Adipocyte (in vitro differentiated cells): Measurements from ENCODE around the gene RNASE13.

Experiments
- DNase-seq: peaks from one replicate; pipeline ENCODE4 v3.0.0-alpha.2; 2015; ENCODE audit warnings: low read depth
- H3K27me3 ChIP-seq: replicated peaks from 2 replicates; pipeline ENCODE4 v1.7.0; 2013; ENCODE audit warnings: mild to moderate bottlenecking, low read length, moderate library complexity; ENCODE audit not compliant: control insufficient read depth, insufficient read depth
- H3K36me3 ChIP-seq: 2 replicates; pipeline ENCODE4 v1.7.0; 2013; ENCODE audit warnings: low read length, mild to moderate bottlenecking, moderate library complexity; ENCODE audit not compliant: control insufficient read depth, insufficient read depth, severe bottlenecking
- H3K4me1 ChIP-seq: 2 replicates; pipeline ENCODE4 v1.7.0; 2013; ENCODE audit warnings: mild to moderate bottlenecking, low read length, moderate library complexity; ENCODE audit not compliant: control insufficient read depth, insufficient read depth
- H3K4me3 ChIP-seq: 2 replicates; pipeline ENCODE4 v1.7.0; 2013; ENCODE audit warnings: mild to moderate bottlenecking, low read length, moderate library complexity
- H3K9ac ChIP-seq: 2 replicates; pipeline ENCODE4 v1.7.0; 2013; ENCODE audit warnings: mild to moderate bottlenecking, low read length, moderate library complexity
- H3K9me3 ChIP-seq: 2 replicates; pipeline ENCODE4 v1.7.0; 2013; ENCODE audit warnings: mild to moderate bottlenecking, low read length, moderate library complexity; ENCODE audit not compliant: control insufficient read depth

RNASE13 gene

DNA sequence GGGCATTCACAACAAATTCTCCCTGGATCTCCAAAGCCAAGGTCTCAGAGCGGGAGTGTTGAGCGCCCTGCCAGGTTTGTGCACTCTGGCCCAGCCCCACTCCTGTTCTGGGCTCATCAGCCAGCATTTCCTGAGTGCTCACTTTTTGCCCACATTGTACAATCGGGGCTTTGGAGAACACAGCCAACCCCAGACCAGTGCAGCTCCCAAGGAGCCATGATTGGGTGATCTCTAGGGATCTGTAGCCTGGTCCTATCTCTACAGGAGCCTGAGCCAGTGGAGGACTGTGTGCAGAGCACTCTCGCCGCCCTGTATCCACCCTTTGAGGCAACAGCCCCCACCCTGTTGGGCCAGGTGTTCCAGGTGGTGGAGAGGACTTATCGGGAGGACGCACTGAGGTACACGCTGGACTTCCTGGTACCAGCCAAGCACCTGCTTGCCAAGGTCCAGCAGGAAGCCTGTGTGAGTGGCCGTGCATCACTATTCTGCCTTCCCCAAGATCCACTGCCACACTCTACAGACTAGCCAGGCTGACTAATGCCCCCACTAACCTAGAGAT is 38.3 kb upstream of the RNASE13 start:
- H3K4me3 ChIP-seq: peak overlapping the region; percentile 21
- H3K9me3 ChIP-seq: no peaks in the 10 kb centered on the region
- H3K36me3 ChIP-seq: peaks cover 52% of the 10 kb centered on the region
- peak overlapping the region; percentile 41 for H3K9ac ChIP-seq
- H3K27me3 ChIP-seq: no peaks in the 10 kb centered on the region
- H3K4me1 ChIP-seq: peaks cover 32% of the 10 kb centered on the region
- DNase-seq: no peak

DNA sequence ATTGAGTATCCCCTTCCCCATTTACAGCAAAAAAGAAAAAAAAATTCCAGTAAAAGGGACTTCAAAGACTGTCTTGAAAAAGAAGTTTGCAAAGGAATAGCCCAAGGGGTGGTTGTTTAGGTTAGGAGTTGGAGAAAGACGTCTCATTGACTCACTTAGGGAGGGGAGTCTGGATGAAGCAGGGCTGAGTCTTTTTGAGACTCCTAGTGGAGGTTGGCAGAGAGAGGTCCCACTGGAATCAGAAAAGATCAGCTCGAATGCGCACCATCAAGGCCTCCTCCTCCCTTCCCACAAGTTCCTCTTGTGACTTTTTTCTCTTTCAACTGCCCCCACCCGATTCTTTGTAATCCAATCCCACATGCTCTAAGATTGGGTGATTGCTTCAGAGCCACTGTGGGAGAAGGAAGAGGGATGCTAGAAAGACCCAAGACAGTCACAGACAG is 37.4 kb upstream of the RNASE13 start:
- peak; percentile 88 for DNase-seq
- H3K4me3 ChIP-seq: peak overlapping the region; percentile 87
- H3K9ac ChIP-seq: peak overlapping the region; percentile 98
- H3K9me3 ChIP-seq: no peaks in the 10 kb centered on the region
- no peaks in the 10 kb centered on the region for H3K27me3 ChIP-seq
- H3K36me3 ChIP-seq: peaks cover 44% of the 10 kb centered on the region
- peaks cover 32% of the 10 kb centered on the region for H3K4me1 ChIP-seq

DNA sequence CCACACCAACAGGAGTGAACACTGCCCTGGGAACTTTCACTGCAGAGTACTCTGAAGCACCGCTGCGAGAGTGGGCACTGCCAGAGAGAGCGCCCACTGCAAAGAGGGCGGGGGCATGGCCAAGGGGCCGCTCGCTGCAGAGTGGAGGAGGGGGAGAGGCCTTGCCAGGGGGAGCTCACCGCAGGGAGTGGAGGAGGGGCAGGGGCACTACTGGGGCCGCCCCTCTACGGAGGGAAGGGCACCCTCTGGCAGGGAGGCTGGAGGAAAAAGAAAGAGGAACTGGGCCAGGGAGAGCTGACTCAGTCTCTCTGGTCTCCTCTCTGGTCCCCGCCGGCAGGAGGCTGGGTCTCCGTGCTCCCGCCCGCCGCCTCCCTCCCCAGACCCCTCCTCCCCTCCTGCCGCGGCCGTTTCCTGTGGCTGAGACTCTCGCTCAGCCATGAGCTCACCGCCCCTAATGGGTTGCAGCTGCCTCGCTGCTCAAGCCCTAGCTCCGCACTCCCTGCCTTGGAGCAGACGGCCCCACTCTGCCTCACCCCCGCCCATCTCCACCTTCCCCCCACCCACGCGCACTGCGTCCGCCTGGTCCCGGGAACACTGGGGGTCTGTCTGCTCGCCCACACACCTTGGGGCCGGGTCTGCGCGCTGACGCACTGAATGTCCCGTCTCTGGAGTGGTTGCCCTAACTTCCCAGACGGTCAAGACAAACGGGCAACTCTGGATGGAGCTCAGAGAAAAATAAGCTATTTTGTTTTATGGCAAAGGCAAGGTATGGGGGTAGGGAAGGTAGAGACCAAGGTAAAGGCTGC is 36.8 kb upstream of the RNASE13 start:
- H3K4me1 ChIP-seq: peaks cover 32% of the 10 kb centered on the region
- DNase-seq: peak; percentile 98
- peak overlapping the region; percentile 98 for H3K9ac ChIP-seq

DNA sequence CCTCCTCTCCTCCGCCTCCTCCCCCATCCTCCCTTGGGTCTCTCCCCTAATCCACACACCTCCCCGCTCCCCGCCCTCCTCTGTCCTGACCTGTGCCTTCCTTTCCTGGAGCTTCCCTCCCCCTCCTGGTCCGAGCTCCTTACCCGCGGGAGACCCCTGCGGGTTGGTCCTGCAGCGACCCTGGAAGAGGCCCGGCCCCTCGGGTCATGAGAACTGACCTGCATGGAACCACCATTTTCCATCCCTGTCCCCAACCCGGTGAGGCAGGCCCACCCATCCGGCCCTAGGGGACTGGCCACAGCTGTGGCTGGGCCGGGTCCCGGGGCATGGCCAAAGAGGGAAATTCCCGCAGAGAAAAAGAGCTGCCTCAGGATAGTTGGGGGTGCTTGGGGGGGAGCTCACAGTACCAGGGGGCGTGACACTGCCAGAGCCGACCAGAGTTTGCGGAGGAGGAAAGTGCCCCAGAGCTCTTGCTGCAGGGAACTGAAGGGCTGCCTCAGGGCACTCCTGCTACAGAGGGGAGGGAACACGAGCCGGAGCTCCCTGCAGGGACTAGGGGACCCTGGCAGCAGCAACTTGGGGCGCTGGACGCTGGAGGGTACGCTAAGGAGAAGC is 36.1 kb upstream of the RNASE13 start:
- peaks cover 31% of the 10 kb centered on the region for H3K36me3 ChIP-seq
- H3K9ac ChIP-seq: peak overlapping the region; percentile 98
- no peaks in the 10 kb centered on the region for H3K27me3 ChIP-seq
- peak; percentile 67 for DNase-seq
- peak overlapping the region; percentile 87 for H3K4me3 ChIP-seq
- H3K9me3 ChIP-seq: no peaks in the 10 kb centered on the region
- peaks cover 32% of the 10 kb centered on the region for H3K4me1 ChIP-seq

More for the DNA sequence above, 36.8 kb upstream of the RNASE13 start:
- Histone ChIP-seq H3K27me3 (no peaks in the 10 kb centered on the region), H3K36me3 (peaks cover 38% of the 10 kb centered on the region), H3K4me3 (peak overlapping the region; percentile 87), H3K9me3 (no peaks in the 10 kb centered on the region)

DNA sequence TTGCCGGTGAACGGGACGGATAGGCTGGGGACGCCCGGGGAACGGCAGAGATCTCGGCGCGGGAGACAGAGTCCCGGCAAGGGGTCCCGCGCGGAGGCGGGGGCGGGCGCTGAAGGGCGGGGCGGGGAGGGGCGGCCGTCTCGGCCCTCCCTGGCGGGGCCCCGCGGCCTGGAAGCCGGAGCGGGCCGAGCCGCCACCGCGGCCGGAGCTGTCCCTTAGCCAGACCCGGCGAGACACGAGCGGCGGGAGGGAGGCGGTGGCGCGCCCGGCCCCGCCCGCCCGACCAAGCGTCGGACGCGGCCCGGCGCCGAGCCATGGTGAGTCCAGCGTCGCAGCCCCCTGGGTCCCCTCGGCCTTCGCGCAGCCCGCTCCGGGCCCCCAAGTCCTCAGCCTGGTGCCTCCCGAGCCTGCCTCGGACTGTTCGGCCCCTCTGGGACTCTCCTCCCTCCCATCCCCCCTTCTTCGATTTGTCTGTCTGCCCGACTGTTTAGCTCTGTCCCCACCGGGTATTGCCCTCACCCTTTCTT is 35.5 kb upstream of the RNASE13 start, which contains the start of gene ARHGEF40:
Gene ARHGEF40, plus strand, starts transcription at position 222 of the 527 bp plus-strand sequence. Its CDS starts 93 bp downstream, at position 315.
- peaks cover 34% of the 10 kb centered on the region for H3K4me1 ChIP-seq
- DNase-seq: peak; percentile 85
- H3K36me3 ChIP-seq: peaks cover 25% of the 10 kb centered on the region
- H3K9ac ChIP-seq: peak within 1 kb of the TSS; percentile 98
- H3K9me3 ChIP-seq: no peaks in the 10 kb centered on the region
- H3K4me3 ChIP-seq: peak within 1 kb of the TSS; percentile 87
- H3K27me3 ChIP-seq: no peaks in the 10 kb centered on the region

DNA sequence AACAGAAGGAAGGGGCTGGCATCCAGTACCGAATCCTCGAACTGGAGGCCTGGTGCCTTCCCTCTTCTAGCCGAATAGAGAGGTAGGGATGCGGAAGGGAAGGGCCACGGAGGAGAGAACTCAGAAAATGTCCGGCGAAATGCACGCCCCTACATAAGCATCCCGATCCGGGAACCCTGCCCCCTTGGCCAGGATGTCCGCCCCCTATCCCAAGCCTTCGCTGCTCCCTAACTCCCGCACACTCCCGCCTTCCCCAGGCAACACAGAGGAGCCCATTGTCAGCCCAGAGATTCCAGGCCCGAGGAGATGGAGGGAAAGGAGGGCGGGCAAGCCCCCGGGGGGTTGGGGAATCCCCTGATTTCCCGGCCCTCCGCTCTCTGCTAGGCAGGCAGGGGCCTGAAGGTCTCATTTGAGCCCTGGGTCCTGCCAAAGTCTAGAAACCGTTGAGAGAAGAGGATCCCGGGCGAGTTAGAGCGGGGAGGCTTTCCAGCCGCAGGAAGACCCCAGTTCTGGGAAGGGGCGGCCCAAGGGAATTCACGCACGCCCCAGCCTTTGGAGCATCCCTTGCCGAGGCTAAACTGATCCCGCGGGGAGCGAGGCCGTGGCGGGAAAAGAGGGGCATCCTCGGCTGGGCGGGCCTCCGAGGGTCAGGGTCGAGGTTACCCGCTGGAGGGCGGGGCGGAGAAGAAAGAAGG is 34.9 kb upstream of the RNASE13 start:
- peaks cover 19% of the 10 kb centered on the region for H3K36me3 ChIP-seq
- H3K4me1 ChIP-seq: peaks cover 38% of the 10 kb centered on the region
- H3K27me3 ChIP-seq: no peaks in the 10 kb centered on the region
- no peaks in the 10 kb centered on the region for H3K9me3 ChIP-seq
- peak overlapping the region; percentile 98 for H3K9ac ChIP-seq
- peak overlapping the region; percentile 87 for H3K4me3 ChIP-seq
- peak; percentile 62 for DNase-seq

DNA sequence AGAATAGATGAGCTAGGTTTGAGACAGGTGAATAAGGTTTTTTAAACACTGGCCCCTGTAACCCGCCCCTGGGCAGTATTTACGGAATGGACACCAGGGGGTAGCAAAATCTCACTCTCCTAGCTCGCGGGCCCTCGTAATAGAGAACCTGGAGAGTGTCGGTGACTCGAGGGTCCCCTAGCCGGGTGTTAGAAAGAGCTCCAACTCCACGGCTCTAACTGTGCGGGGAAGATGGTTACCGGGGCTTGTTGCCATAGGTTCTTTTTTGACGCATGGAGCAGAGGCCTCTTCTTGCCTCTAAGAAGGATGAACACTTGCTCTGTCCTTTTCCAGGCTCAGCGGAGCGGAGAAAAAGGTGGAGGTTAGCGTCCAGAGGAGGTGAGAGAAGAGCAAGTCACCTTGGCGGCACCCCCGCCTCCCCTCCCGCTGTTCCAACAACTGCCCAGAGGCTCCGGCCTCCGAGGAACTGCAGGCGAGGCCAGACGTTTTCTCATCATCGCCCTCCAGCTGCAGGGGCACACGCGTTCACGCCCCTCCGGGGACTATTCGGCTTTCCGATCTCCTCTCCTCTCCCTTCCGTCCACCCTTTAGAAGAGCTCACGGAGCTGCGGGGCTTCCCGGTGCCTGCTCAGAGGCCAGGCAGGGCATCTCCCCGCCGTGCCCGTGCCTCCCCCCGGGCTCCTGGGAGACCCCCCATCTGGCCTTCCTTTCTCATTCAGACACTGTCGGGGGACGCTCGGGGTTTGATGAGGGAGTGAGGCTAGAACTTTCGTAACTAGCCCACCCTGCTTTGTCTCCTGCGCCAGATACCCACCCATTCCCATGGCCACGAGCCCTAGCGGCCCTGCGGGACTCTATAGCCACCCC is 34.1 kb upstream of the RNASE13 start:
- H3K36me3 ChIP-seq: peaks cover 11% of the 10 kb centered on the region
- H3K9me3 ChIP-seq: no peaks in the 10 kb centered on the region
- H3K4me1 ChIP-seq: peaks cover 46% of the 10 kb centered on the region
- peak; percentile 88 for DNase-seq
- peak overlapping the region; percentile 87 for H3K4me3 ChIP-seq
- peak overlapping the region; percentile 98 for H3K9ac ChIP-seq
- no peaks in the 10 kb centered on the region for H3K27me3 ChIP-seq

DNA sequence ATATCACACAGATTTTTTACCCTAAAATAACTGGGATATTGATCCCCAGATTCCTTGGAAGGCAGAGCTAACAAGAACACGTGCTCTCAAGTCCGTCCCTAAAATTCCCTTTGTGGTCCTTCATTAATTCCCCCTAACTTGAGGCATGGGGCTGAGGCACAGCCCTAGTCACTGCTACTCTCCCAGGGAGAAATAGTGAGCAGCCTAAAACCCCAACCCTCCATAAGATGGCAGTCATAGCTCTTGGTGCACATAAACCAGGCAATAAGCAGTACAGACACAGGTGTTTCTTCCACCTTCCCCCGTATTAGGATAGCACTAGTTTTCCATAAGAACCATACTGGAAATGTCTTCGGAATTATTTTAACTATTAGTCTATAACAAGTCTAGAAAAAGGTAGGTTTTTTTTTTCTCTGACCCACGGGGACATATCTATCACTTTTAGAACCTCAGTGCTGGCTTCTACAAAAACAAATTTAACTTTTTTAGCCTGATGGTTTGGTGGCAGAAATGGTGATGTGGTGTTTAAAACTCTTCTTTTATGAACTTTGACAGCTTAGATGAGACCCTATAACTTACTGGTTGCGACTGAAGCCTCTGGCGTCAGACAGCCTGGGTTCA is 32.4 kb upstream of the RNASE13 start:
- no peaks in the 10 kb centered on the region for H3K36me3 ChIP-seq
- H3K9ac ChIP-seq: no peak overlapping the region
- H3K27me3 ChIP-seq: no peaks in the 10 kb centered on the region
- DNase-seq: peak; percentile 30
- H3K4me1 ChIP-seq: peaks cover 49% of the 10 kb centered on the region
- no peak overlapping the region for H3K4me3 ChIP-seq
- no peaks in the 10 kb centered on the region for H3K9me3 ChIP-seq

DNA sequence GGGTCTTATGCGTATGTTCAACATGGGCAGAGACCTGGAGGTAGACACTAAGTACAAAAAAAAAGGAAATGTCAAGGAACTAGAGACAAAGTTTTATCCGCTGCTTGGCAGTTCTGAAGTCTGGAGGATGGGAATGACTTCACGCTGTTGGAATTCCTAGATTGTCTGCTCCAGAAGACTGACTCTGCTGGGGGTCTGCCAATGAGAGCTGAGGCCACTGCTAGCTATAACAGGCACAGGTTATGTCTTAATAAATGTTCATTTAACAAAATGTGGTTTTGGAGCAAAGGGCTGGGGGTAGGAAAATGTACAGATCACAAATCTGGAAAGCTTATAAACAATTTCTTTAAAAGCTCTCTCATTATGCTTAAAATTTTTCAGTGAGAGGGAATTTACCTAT is 28.9 kb upstream of the RNASE13 start:
- peak overlapping the region; percentile 61 for H3K4me3 ChIP-seq
- DNase-seq: peak; percentile 50
- H3K4me1 ChIP-seq: peaks cover 53% of the 10 kb centered on the region
- H3K27me3 ChIP-seq: no peaks in the 10 kb centered on the region
- peak overlapping the region; percentile 67 for H3K9ac ChIP-seq
- no peaks in the 10 kb centered on the region for H3K9me3 ChIP-seq
- no peaks in the 10 kb centered on the region for H3K36me3 ChIP-seq

DNA sequence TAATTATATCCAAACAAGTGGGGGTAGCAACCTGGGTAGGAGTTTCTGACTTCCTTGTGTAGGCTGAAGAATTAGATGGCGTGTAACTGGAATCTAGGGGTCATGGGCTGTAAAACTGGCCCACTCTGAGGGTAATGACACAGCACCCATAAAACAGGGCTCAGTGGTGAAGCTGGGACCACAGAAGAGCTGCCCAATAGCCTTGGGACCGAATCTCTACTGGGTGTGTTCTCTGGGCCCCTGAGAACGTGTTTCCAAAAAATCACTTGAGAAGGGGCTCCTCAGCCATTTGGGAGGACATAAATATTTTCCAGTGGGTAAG is 26.7 kb upstream of the RNASE13 start:
- Histone ChIP-seq H3K4me3 (peak overlapping the region; percentile 40), H3K9ac (no peak overlapping the region), H3K27me3 (no peaks in the 10 kb centered on the region), H3K4me1 (peaks cover 58% of the 10 kb centered on the region), H3K9me3 (no peaks in the 10 kb centered on the region), H3K36me3 (no peaks in the 10 kb centered on the region)
- no peak for DNase-seq
